HTERT RPE-1 (cell line): ENCODE results near the gene FAM47B.

Source experiments
- in situ Hi-C: fragments of 300-500 bp; cut with MboI; formaldehyde crosslinking; loops from 4 replicates; pipeline ENCODE4 v1.14.3; 2020; ENCODE audit warnings: low sequenced_read_pairs

The FAM47B gene

GRCh38 chrX:34942496-34942895, at the start of gene FAM47B:
TSS of gene FAM47B (plus strand) at chrX:34942796. CDS start at chrX:34942832, 36 bp downstream.
- in situ Hi-C loops, result no loop called here

GRCh38 chrX:34893741-34894140, 48.9 kb upstream of the FAM47B start:
- in situ Hi-C loops, result no loop called here

DNA sequence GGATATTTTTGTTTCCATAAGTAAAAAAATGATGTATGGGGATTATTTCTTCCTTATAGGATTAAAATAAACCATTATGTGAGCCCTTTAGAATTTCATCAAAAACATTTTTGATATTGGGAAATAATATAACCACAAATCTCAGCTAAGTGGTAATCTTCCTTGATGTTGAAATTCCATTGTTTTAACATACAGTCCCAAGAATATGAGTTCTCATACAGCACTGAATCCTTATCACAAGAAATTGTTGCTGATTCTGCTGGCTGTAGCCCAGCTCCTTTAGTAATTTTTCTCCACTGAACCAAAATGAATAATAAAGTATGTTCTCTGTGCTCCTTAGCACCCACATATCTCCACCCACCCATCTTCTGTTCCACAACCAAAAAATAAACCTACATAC, 41.9 kb upstream of the FAM47B start:
- in situ Hi-C loops, result no loop called here

DNA sequence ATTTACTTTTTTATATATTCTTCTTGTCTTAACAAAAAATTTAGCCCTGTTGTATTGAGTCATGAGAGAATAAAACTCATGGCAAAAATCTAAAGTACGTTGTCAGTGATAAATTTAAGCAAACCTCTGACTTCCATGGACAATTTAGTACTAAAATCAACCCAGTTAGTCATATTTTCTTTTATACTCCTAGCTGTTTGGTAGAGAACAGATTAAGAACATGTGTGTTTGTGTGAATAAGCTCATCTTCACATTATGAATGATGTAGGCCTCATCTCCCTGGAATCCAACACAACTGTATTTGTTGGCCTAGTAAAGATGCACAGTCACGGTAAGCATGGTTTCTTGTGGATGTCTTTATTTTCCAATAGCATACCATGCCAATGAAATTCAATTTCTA, 40.8 kb upstream of the FAM47B start:
- in situ Hi-C loops, result no loop called here

DNA sequence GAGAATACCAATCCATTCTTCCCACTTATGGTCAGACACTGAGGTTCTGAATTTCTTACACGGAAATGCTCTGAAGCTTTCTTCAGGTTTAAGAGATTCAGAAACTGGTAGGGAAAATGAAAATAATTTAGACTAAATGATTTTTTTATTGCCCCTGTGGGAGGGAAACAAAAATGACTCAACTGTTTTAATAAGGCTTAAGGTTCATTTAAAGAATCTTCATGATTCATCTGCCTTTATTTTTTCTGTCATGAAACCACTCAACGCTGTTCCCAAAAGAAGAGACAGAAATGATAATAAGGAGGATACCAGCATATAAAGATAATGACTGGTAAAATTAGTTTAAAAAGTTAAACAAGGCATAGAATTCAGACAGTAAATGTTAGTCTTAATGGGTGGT, 39.3 kb upstream of the FAM47B start:
- in situ Hi-C loops, result no loop called here

DNA sequence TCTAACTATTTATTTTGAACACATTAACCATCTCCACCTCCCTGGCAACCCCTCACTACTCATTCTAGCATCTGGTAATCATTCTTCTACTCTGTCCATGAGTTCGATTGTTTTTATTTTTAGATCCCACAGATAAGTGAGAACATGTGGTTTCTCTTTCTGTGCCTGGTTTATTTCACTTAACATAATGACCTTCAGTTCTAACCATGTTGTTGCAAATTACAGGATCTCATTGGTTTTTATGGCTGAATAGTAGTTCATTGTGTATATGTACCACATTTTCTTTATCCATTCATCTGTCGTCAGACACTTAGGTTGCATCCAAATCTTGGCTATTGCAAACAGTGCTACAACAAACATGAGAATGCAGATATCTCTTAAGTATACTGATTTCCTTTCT, 33.4 kb upstream of the FAM47B start:
- in situ Hi-C loops, result no loop called here

DNA sequence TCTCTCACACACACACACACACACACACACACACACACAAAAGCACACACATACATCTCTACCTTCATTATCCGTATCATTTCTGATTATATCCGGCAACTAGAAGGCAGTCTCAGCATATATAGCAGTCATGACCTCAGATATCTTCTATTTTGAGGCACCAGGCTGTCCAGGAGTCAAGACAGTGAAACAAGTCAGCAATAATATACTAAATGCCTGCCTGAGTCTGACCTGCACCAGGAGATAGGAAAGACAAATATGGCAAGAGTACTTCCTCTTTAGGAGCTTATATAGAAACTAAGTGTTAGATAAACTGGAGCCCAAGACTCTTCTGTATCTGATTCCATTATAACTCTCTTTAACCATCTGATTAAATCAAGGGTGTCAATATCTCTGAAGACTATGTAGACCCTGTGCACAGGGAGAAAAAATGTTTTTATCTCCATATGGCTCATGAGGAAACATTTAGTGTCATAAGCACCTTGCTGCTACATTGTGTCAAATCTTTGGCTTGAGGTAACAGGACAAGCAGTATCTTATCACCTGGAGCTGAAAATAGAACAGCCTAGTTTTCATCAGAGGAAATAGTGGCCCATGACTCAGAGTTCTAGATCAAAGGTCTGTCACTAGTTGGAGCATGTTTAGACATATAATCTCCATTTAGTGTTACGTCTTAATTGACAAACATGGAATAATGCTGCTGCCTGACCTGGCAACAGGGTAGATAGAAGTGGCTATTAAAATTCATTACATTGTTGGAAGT, 27.0 kb upstream of the FAM47B start:
- in situ Hi-C loops, result no loop called here

DNA sequence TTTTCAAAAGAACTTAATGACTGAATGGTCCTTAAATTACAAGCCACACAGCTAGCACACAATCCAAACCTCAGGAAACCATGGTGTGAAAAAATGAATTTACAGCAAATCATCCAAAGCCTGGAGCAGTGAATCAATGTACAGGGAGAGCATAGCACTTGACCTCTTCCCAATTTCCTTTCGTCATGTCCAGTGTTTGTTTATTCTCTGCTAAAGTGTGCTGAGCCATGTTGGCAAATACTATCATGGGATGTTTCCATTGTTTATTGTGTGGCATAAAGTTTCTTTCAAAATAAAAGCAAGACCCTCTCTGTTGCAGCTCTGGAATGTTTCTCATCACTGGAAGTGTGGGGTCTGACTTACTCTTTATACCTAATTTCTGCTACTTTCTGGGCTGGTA, 25.4 kb upstream of the FAM47B start:
- in situ Hi-C loops, result no loop called here

- in situ Hi-C loops, result no loop called here
Observed at GRCh38 chrX:34918091-34918736, 24.4 kb upstream of the FAM47B start.

DNA sequence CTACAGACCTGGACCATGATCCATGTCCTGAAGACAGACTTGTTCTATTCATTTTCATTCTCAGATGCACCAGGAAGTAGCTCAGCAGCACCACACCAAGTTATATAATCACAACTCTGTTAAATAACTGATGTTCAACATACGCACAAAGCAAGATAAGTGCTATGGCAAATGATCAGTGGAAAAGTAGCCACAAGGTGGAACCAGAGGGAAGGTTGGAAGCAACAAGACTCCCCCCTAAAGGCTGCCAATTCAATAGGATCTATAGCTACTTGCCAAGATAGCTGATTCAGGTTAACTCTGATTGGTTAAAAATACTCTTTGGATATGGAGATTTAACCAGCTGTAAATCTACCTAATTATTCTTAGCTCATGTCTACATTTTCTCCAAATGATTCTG, 23.7 kb upstream of the FAM47B start:
- in situ Hi-C loops, result no loop called here

DNA sequence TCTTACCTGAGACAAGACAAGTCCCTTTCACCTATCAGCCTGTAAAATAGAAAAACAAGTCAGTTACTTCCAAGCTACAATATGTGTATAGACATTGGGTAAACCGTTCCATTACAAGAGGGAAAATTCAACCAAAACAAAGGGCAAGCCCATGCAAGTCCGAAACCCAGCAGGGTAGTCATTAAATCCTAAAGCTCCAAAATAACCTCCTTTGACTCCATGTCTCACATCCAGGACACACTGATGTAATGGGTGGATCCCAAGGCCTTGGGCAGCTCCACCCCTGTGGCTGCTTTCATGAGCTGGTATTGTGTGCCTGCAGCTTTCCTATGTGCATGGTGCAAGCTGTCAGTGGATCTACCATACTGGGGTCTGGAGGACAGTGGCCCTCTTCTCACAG, 14.7 kb upstream of the FAM47B start:
- in situ Hi-C loops, result no loop called here

GRCh38 chrX:34943235-34943634, 639 bp downstream of the FAM47B start:
- in situ Hi-C loops, result no loop called here

DNA sequence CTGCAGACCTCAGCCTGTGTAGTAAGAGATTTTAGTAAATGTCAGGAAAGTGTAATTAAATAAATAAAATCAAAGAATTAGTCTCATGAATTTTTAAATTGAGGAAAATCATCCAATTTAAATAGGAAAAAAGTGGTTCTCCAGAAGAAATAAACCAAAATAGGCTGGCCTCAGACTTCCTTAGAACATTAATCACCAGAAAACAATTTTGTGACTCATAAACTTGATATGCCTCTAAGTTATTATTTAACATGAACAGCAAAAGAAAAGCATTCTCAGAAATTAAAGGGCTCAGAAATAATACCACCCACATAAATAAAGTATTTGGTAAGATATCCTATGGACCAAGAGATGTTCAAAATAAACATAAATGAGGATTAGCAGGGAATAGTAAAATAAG, 14.3 kb downstream of the FAM47B start:
- in situ Hi-C loops, result no loop called here

DNA sequence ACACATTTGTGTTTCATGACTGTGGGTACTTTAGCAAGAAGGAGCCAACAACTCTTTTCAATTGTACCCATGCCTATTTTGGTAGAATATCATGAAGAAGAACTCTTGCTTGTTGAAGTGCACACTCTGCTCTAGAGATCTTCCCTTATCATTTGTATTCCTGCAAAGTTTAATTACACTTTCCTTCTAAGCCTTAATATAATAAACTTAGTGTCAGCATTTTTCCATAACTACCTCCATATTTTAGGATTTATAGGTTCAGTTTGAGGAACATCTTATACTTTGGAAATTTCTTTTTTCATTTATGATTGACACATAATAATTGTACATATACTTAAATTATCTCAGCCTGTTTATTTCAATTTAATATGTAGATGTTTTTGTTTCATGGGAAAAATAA, 19.1 kb downstream of the FAM47B start:
- in situ Hi-C loops, result no loop called here

- in situ Hi-C loops, result no loop called here
Observed at GRCh38 chrX:34972206-34972605, 29.6 kb downstream of the FAM47B start.

DNA sequence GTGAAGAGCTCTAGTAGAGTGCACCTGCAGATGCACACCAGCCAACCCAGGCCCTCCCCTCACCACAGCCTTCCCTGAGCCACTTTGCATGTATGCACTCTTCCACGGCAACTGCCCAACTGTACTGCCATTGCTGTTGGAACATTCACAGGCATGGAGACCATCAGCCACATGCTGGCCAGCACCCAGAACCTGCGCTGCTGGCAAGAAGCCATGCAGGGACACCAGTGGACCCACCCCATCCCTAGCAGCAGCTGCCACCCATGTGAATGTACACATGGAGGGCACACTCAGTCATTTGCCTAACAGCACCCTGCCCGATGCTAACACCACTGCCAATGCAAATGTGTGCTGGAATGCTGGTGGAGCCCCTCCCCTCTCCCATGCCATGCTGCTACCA, 35.6 kb downstream of the FAM47B start:
- in situ Hi-C loops, result no loop called here

GRCh38 chrX:34987646-34988045, 45.0 kb downstream of the FAM47B start:
- in situ Hi-C loops, result no loop called here
